ENCODE measurements around the gene ABCG2.

Gene ABCG2

DNA sequence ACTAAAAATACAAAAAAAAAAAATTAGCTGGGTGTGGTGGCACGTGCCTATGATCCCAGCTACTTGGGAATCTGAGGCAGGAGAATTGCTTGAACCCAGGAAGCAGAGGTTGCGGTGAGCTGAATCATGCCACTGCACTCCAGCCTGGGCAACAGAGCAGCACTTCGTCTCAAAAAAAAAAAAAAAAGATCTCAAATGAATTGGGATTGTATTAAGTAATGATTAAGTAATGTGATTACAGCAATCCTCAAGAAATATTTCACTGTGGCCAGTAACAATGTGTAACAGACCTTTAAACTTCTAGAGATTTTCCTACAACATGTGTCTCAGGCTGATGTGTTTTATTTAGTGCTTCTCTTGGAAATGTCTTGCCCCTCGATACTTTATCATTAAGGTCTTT, 104.2 kb downstream of the ABCG2 start:
- no peak overlapping the region for H3K27ac Mint-ChIP-seq
- no peak for DNase-seq
- no peaks in the 10 kb centered on the region for H3K4me1 Mint-ChIP-seq
- no peaks in the 10 kb centered on the region for H3K9me3 Mint-ChIP-seq
- no peaks in the 10 kb centered on the region for H3K36me3 Mint-ChIP-seq (ENCODE audit: low read depth)
- no peak overlapping the region for H3K4me3 Mint-ChIP-seq
- no peaks in the 10 kb centered on the region for H3K27me3 Mint-ChIP-seq
- no peak for ATAC-seq

DNA sequence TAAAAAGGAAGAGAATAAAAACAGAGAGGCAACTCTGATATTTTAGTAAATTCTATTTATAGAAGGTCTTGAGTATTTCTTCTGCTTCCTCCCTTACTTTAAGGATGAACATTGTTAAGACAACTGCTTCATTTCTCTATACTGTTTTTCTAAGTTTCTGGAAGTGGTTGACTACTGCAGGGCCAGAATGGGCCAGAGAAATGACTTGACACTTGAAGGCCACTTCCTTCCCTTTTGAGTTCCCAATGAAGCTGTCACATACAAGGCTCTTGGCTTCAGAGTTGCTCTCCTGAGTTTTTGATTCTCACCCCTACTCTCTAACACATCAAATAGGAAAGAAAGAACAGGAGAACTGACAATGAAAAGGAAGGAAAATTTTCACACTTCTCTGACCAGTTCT, 113.4 kb downstream of the ABCG2 start:
- Mint-ChIP-seq H3K27ac (no peak overlapping the region), H3K4me1 (no peaks in the 10 kb centered on the region)

DNA sequence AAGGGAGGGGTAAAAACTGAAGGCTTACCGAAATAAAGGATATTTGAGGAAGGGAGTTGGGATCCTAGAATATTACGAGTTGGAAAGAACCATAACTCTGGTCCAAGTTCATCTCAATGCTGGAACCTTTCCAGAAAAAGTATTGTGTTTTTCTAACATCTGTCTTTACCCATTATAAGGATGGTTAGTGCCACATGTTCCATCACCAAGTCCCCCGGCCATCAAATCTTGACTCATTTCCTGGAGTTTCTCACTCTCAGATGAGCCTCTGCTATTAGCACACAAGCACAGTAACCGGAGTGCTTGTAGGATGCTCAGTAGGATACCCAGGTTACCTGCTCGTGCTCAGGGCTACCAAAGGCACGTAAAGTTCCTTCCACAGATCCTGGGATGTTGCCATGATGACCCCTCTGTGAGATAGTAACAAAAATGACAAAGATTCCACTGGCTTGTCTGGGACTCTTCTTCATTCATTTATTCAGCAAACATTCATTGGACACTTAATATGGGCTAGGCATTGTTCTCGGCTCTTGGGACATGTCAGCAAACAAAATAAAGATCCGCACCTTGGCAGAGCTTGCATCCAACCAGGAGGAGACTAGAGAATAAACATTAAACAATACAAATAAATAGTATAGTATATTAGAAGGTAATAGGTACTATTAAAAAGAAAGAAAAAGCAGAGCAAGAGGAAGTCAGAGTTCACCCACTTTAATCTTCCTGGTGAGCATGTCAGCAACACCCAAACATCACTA, 114.7 kb downstream of the ABCG2 start:
- Mint-ChIP-seq H3K4me3 (no peak overlapping the region), H3K9me3 (no peaks in the 10 kb centered on the region), H3K36me3 (ENCODE audit: low read depth) (peaks cover 22% of the 10 kb centered on the region), H3K27ac (no peak overlapping the region), H3K4me1 (no peaks in the 10 kb centered on the region), H3K27me3 (no peaks in the 10 kb centered on the region)
- ATAC-seq (no peak), DNase-seq (no peak)

More for the DNA sequence above, 113.4 kb downstream of the ABCG2 start:
- no peaks in the 10 kb centered on the region for H3K9me3 Mint-ChIP-seq
- no peaks in the 10 kb centered on the region for H3K27me3 Mint-ChIP-seq
- H3K36me3 Mint-ChIP-seq (ENCODE audit: low read depth), result peaks cover 20% of the 10 kb centered on the region
- ATAC-seq (no peak), DNase-seq (no peak)
- H3K4me3 Mint-ChIP-seq, result no peak overlapping the region

DNA sequence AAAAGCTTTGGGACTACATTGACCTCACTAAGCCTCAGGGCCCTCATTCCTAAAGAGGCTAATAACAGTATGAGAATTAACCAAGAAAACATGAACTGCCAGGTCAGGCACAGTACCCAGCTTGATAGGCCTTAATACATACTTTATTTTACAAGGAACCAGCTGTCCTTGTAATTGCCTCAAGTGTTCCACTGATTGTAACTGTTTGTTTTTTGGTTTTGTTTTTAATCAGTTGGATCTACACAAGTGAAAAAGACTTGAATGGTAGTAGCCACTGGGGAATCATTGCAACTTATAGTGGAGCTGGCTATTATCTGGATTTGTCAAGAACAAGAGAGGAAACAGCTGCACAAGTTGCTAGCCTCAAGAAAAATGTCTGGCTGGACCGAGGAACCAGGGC, 115.4 kb downstream of the ABCG2 start:
- no peak for DNase-seq
- no peak for ATAC-seq
- no peaks in the 10 kb centered on the region for H3K27me3 Mint-ChIP-seq
- H3K4me1 Mint-ChIP-seq, result no peaks in the 10 kb centered on the region
- H3K4me3 Mint-ChIP-seq, result no peak overlapping the region
- no peaks in the 10 kb centered on the region for H3K9me3 Mint-ChIP-seq
- H3K36me3 Mint-ChIP-seq (ENCODE audit: low read depth), result peaks cover 19% of the 10 kb centered on the region
- H3K27ac Mint-ChIP-seq, result no peak overlapping the region

DNA sequence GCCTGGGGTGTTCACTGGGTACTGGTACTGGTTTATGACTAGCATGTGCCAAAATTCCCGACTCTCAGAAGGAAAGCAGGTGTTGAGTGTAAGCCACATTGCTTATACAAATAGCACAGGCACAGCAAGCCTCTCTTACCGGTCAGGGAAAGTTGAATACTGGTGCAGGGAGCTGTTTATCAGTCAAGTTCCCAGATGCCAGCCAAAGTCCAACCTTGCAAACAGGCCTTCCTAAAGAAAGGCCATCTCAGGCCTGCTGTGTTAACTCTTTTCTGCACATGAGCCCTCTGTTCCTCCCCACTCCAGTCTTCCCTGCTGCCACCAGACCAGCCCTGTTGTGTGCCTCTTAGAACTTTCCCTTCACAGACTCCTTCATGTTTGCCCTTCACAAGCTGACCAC, 116.8 kb downstream of the ABCG2 start:
- H3K9me3 Mint-ChIP-seq, result no peaks in the 10 kb centered on the region

DNA sequence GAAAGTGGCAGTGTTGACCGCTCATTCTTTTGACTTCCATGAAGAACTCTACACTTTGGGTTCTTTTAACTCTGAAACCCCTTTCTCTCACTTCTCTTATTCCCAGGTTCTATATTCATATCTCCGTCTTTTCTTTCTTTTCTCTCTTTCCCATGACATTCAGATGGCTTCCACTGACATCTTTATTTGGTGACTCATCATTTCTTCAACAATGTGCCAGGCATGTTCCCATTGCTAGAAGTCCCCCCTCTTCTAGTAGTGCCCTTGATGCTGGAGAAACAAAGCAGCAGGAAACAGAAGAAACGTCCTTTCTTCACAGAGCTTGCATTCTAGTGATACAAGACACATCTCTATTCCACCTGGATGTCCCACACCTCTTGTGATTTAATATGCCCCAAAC, 117.7 kb downstream of the ABCG2 start:
- Mint-ChIP-seq H3K4me1 (no peaks in the 10 kb centered on the region), H3K9me3 (no peaks in the 10 kb centered on the region), H3K36me3 (ENCODE audit: low read depth) (peaks cover 9% of the 10 kb centered on the region), H3K4me3 (no peak overlapping the region), H3K27ac (no peak overlapping the region), H3K27me3 (no peaks in the 10 kb centered on the region)
- DNase-seq (no peak), ATAC-seq (no peak)

More for the DNA sequence above, 116.8 kb downstream of the ABCG2 start:
- Mint-ChIP-seq H3K27ac (no peak overlapping the region), H3K36me3 (ENCODE audit: low read depth) (peaks cover 15% of the 10 kb centered on the region), H3K27me3 (no peaks in the 10 kb centered on the region), H3K4me3 (no peak overlapping the region), H3K4me1 (no peaks in the 10 kb centered on the region)
- no peak for ATAC-seq
- no peak for DNase-seq

Measured in activated naive CD8-positive, alpha-beta T cell treated with anti-CD3 and anti-CD28 coated beads, Interleukin-2, amount 50 U/mL, for 24 hours (primary cell).